Stimulated activated naive CD4-positive, alpha-beta T cell treated with Interleukin-2 at 50 U/mL for 16 hours (primary cell): Measurements from ENCODE around the gene NRG3.

Experiments
- DNase-seq: peaks from one replicate; lab custom pipeline; 2025; lab: John Stamatoyannopoulos, UW

The NRG3 gene

GRCh38 chr10:82680608-82681007 lies 805.6 kb downstream of the NRG3 start:
- no peak for DNase-seq

- no peak for DNase-seq
These were observed 809.0 kb downstream of the NRG3 start for GRCh38 chr10:82683945-82684344.

GRCh38 chr10:82685087-82685486 lies 810.1 kb downstream of the NRG3 start:
- no peak for DNase-seq

GRCh38 chr10:82691211-82691610 lies 816.2 kb downstream of the NRG3 start:
- no peak for DNase-seq

GRCh38 chr10:82692458-82692857 lies 817.5 kb downstream of the NRG3 start:
- no peak for DNase-seq

GRCh38 chr10:82721831-82722230 lies 846.8 kb downstream of the NRG3 start:
- no peak for DNase-seq

- no peak for DNase-seq
These were observed 847.3 kb downstream of the NRG3 start for GRCh38 chr10:82722273-82722672.

- DNase-seq = no peak
These were observed 861.3 kb downstream of the NRG3 start for GRCh38 chr10:82736305-82736704.

- no peak for DNase-seq
These were observed 862.6 kb downstream of the NRG3 start for GRCh38 chr10:82737549-82737948.

- no peak for DNase-seq
These were observed 863.6 kb downstream of the NRG3 start for GRCh38 chr10:82738592-82738991.

GRCh38 chr10:82742478-82742877 lies 867.5 kb downstream of the NRG3 start:
- no peak for DNase-seq

GRCh38 chr10:82742898-82743297 lies 867.9 kb downstream of the NRG3 start:
- DNase-seq = no peak

- DNase-seq = no peak
These were observed 875.5 kb downstream of the NRG3 start for GRCh38 chr10:82750538-82750937.

- DNase-seq = no peak
These were observed 882.4 kb downstream of the NRG3 start for GRCh38 chr10:82757397-82757796.

- no peak for DNase-seq
These were observed 882.9 kb downstream of the NRG3 start for GRCh38 chr10:82757901-82758300.

- no peak for DNase-seq
These were observed 884.1 kb downstream of the NRG3 start for GRCh38 chr10:82759050-82759449.

- no peak for DNase-seq
These were observed 887.6 kb downstream of the NRG3 start for GRCh38 chr10:82762641-82763040.

- DNase-seq = no peak
These were observed 893.0 kb downstream of the NRG3 start for GRCh38 chr10:82768040-82768439.

- DNase-seq = no peak
These were observed 903.9 kb downstream of the NRG3 start for GRCh38 chr10:82778908-82779307.

- no peak for DNase-seq
These were observed 921.5 kb downstream of the NRG3 start for GRCh38 chr10:82796510-82796909.

- DNase-seq = no peak
These were observed 926.3 kb downstream of the NRG3 start for GRCh38 chr10:82801289-82801688.

- no peak for DNase-seq
These were observed 936.6 kb downstream of the NRG3 start for GRCh38 chr10:82811621-82812020.

GRCh38 chr10:82813856-82814255 lies 938.9 kb downstream of the NRG3 start:
- no peak for DNase-seq

- no peak for DNase-seq
These were observed 939.6 kb downstream of the NRG3 start for GRCh38 chr10:82814635-82815034.

GRCh38 chr10:82815680-82816079 lies 940.7 kb downstream of the NRG3 start:
- no peak for DNase-seq
